ENCODE measurements around the gene CAMTA2.

Gene CAMTA2

DNA sequence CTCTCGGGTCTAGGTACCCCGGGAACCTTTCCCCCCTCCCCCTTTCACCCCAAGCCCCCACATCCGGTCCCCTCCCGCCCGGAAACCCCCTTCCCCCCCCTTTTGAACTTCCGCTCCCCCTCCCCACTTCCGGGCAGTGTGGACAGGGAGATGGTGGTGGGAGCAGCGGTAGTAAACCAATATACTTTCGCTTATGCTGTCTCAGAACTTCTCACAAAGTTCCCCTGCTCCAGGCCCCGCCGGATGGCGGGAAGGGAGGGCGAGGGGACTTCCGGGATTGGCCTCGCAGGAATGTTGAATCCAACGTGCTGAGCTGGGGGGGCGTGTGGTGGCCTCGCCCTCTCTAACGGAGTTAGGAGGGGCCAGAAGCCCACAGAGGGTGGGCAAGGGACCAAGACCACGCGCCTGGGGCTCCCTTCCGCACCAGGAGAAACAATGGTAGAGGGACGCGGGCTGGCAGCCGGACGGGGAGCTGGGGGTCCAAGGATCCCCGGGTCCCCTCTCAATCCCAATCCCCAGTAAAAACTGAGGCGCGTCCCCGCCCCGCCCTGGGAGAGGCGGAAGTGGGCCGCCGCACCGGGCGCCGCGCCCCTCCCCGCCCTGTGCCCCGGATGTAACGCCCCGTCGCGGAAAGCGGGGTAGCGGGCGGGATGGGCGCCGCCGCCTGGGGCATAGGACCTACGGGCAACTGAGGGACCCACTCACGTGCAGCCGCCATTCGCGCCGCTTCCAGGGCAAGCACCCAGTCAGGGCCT lies 39.9 kb downstream of the CAMTA2 start:
- peak; percentile 64 for DNase-seq

DNA sequence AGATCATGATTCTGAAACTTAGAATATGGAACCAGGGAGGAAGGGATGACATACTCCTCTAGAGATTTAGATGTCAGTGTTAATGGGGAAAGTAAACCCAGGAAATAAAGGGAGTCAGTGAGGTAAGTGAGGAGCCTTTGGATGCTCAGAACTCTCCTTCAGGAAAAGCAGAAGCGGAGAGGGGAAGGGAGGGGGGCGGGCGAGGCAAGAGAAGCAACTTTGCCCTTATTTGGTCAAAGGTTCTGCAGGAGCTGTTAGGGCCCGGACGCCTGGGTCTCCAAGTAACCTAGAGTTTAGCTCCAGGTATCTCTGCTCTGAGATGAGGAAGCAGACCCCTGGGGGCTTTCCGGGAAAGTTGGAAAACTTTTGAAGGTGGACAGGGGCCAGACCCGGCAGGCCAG lies 40.5 kb downstream of the CAMTA2 start:
- DNase-seq: no peak

- DNase-seq: no peak
Observed at GRCh38 chr17:4946312-4946976, 41.0 kb downstream of the CAMTA2 start.

- DNase-seq: no peak
Observed at GRCh38 chr17:4945944-4946280, 41.6 kb downstream of the CAMTA2 start.

GRCh38 chr17:4945176-4945943 lies 42.1 kb downstream of the CAMTA2 start:
- DNase-seq: peak; percentile 90

- DNase-seq: no peak
Observed at GRCh38 chr17:4944554-4945175, 42.8 kb downstream of the CAMTA2 start.

DNA sequence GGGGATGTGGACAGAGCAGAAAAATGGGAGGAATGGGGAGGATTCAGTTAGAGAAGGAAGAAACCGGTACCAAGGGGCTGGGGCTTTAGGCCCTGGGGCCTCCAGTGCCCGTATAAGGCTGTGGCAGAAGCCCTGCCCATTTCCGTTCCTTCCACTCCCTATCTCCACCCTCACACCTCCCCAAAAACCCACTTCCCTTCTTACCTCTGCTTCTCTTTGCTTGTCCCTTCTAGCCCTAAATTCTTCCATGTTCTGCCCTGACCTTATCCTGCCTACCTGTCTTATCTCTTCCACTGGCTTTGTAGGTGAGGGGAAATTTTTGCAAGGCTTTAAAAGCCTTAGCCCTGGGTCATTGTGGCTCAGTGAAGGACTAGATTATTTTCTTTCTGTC lies 43.3 kb downstream of the CAMTA2 start:
- no peak for DNase-seq

DNA sequence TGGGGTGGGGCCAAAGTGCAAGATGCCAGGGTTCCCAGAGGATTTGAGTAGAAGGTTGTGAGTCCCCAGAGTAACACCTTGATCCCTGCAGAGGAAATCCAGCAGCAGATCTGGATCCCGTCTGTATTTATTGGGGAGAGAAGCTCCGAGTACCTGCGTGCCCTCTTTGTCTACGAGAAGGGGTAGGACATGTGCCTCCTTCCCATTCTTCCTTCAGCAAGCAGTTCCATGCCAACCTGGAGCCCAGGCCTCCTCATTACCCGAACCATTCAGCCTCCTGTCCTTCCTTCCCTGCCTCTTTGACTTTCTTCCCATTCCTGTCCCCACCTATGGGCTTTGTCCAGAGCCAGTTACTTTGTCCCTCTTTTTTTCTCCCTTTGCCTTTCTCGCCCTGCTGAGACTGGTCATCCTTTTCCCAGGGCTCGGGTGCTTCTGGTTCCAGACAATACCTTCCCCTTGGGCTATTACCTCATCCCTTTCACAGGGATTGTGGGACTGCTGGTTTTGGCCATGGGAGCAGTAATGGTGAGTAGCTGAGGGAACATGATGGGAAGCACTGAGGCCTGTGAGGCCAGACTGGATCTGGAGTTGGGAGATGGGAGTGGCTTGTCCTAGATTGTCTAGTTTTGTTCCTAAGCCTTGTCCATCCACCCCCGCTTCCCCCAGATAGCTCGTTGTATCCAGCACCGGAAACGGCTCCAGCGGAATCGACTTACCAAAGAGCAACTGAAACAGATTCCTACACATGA lies 44.5 kb downstream of the CAMTA2 start:
- no peak for DNase-seq

GRCh38 chr17:4941319-4941610 lies 46.2 kb downstream of the CAMTA2 start:
- no peak for DNase-seq

DNA sequence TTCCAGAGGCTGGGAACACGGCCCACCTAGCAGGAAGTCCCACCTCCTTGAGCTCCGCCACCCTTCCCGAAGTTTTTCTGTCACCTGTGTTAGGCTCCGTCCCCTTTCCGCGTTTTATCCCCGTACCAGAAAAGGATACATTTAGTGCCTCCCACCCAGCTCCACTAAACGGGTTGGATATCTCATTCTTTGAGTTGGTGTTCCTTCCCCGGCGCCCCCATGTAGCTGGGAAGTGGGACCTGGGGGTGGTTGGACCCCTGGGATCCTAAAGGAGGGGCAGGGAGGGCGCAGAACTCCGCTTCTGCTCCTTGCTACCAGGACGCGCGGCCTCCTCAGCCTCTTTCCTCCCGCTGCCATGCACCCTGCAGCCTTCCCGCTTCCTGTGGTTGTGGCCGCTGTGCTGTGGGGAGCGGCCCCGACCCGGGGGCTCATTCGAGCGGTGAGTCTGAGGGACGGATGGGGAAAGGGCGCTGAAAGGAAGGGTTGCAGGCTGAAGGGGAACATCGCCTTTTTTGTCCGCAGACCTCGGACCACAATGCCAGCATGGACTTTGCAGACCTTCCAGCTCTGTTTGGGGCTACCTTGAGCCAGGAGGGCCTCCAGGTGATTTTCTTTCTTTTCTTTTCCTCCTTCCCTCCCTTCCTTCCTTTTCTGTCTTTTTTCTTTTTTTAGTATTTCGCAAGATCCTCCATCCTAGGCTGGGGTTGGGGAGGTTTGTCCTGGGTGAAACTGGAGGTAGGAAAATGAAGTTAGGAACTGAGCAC lies 46.7 kb downstream of the CAMTA2 start:
- no peak for DNase-seq

- peak; percentile 100 for DNase-seq
Observed at GRCh38 chr17:4939796-4940554, 47.5 kb downstream of the CAMTA2 start, which contains the start of the genes RNF167 and SLC25A11. RNF167 (plus strand) TSS chr17:4940268; CDS start chr17:4940910, 642 bp downstream. SLC25A11 (minus strand) TSS chr17:4940046; CDS start chr17:4939910, 136 bp downstream.

DNA sequence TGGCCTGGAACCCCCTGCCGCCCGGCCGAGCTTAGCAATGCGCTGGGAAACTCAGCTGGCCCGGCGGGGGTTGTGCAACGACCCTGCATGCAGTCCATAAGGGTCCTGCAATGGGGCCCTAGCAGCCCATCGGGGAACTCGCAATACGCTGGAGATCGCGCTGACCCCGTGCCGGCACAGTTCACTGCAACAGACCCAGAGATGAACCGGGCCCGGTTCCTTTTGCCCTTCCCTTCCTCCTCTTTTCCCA lies 48.0 kb downstream of the CAMTA2 start:
- DNase-seq: no peak

DNA sequence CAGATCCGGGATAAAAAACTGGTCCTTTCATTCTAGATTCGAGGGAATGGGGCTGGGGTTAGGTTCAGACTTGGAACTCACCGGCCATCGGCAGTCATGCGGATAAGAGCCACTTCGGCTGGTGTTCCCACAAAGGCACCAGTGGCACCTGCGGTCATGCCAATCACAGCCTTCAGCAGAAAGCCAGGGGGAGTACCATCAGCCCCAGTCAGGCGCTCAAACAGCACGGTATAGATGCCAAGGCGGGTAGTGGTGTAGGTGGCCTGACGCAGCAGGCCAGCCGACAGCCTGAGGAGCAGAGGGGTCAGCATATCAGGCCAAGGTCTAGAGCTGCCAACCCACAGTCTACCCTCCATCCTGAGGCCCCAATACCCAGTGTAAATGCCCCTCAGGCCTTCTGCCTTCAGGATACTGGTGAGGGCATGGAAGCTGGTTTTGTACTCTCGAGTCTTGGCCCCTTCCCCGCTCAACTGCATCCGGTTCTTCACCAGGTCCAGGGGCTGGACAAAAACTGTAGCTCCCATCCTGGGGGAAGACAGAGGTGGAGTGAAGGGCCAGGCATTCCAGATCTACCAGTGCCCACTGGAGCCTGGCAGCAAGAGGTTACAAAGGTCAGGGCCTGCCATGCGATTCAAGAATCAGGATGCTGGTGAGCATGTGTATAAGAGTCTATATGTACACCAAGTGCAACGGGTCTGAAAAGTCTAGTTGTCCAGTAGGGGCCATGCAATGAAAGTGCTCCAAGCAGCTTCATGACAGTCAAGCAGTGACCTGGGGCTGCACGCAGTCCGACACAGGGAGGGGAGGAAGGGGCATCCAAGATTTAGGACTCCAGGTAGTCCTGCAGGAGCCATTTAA lies 48.6 kb downstream of the CAMTA2 start:
- DNase-seq: no peak

DNA sequence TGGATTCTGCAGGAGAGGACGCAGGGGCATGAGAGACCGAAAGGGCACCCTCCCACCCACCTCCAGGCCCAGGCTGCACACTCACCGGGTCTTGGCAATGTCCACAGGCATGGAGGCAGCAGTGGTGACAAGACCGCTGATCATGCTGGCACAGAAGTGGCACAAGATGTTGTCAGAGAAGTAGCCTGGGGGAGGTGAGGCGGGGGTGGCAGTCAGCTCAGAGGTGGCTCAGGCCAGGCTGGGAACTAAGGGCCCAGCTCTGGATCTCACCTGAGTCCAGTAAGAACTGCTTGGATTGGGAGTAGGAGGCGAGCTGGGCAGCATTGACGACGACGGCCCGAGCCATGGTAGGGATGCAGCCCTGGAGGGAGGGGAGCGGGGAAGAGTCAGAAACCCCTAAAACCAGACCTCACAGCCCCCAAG lies 49.4 kb downstream of the CAMTA2 start:
- no peak for DNase-seq

GRCh38 chr17:4937553-4937952 lies 49.9 kb downstream of the CAMTA2 start:
- no peak for DNase-seq

GRCh38 chr17:4936436-4936835 lies 51.0 kb downstream of the CAMTA2 start:
- DNase-seq: no peak

GRCh38 chr17:4935650-4936049 lies 51.8 kb downstream of the CAMTA2 start:
- DNase-seq: no peak

- DNase-seq: peak; percentile 40
Observed at GRCh38 chr17:4934173-4934979, 53.1 kb downstream of the CAMTA2 start.

DNA sequence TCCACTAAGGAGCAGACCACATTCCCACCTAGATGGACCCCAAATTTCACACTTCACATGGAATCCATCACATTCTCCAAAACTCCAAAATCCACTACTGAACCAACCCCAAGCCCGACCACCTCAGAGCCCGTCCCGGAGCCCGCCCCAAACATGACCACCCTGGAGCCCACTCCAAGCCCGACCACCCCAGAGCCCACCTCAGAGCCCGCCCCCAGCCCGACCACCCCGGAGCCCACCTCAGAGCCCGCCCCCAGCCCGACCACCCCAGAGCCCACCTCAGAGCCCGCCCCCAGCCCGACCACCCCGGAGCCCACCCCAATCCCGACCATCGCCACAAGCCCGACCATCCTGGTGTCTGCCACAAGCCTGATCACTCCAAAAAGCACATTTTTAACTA lies 53.8 kb downstream of the CAMTA2 start:
- no peak for DNase-seq

All from fibroblast of skin of abdomen (primary cell).